GM21390 (cell line): ENCODE data around the gene PLA2G4E.

ENCODE experiments used
- ATAC-seq: cut with Tn5 transposase; IDR thresholded peaks from one replicate; pipeline ENCODE4 v1.9.1; 2021; ENCODE audit not compliant: unreplicated experiment

Gene PLA2G4E

DNA sequence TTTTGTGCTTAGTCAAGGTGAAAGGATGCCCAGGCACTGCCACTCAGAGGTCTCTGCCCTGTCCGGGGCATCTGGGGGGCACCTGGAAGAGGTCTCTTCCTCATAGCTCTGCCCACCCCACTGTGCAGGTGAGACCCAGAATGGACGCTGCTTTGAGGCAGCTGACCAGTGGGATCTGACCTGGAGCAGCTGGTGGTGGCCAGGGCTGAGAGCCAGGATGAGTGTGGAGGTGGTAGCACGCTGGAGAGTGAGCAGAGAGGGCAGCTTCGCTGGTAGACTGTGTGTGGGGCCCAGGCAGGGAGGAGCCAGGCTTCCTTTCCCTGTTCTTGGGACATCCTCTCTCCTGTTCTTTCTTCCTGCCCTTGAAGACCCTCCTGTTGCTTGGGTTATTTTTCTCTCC lies 32.2 kb upstream of the PLA2G4E start:
- ATAC-seq: no peak

GRCh38 chr15:42050484-42051255 lies 29.8 kb upstream of the PLA2G4E start:
- no peak for ATAC-seq

- no peak for ATAC-seq
Measured at GRCh38 chr15:42048821-42049200, 28.0 kb upstream of the PLA2G4E start.

DNA sequence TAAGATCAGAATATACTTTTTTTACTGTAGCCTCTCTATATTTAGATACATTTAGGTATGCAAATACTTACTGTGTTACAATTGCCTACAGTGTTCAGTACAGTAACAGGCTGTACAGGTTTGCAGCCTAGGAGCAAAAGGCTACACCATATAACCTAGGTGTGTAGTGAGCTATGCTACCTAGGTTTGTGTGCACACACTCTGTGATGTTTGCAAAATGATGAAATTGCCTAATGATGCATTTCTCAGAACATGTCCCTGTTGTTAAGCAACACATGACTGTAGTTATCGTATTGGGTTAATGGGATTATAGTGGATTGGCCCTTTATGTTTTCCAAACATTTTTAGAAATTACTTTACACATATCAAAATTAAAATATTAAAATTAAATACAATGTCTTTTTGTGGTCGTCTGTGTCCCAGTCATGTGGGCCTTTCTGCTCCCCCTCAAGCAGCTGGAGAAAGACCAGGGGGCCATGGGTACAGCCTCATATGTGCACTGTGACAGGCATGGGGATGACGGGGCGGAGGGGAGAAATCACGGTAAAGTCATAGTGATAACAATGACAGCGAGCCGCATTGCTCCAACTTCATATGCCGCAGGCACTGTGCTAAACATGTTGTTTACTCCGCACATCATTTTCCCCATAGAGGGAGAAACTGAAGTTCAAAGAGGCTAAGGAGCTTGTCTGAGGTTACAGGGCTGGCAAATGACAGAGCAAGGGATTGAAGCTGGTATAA lies 27.4 kb upstream of the PLA2G4E start:
- ATAC-seq: no peak

DNA sequence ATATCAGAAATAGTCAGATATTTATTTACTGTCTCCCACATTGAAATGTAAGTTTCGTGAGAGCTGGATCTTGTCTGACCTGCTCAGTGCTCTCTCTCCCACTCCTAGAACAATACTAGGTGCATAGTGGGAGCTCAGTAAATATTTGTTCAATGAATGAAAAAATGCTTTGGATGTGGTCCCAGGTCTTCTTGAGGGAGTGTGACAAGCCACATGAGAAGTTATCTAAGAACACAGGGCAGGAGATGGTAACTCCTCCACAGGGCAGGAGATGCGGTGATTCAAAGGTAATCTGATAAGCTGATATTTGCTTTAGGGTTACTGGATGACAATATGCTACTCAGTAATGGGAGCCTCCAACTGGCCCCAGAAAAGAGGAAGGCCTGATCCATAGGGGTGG lies 25.8 kb upstream of the PLA2G4E start:
- ATAC-seq: no peak

GRCh38 chr15:42045211-42045615 lies 24.4 kb upstream of the PLA2G4E start:
- no peak for ATAC-seq

DNA sequence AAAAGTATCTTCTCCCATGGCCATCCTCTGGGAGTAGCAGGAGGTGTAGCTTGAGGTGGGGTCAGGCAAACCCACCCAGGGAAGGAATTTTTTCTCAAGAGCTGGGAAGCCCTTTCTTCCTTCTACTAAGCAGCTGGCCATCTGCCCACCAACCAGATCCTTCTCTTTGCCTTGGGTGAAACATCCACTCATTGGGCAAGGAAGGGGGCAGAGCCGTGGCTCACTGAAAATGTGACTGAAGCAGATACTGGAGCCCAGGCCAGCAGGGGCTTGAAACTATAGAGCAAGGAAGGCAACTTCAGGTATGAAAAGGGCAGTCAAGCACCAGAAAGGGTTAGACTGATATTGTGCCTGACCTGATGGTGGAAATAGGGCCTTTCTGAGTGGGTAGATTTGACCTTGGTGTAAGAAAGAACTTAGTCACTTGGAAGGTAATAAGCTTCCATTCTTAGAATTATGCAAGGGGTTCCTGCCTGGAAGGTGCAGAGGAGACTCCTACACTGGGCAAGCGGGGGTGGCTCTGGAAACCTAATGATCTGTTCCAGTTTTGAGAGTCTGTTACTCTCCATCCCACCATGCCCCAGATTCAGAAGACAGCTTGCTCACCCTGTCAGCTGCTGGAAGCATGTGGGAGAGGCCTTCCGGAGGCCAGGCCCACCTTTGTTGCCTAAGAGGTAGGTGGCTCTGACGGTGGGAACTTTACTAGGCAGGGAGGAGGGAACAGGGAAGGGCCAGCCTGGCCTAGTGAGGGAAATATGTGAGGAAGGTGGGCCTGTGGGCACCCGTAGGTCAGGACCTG lies 22.0 kb upstream of the PLA2G4E start:
- no peak for ATAC-seq

DNA sequence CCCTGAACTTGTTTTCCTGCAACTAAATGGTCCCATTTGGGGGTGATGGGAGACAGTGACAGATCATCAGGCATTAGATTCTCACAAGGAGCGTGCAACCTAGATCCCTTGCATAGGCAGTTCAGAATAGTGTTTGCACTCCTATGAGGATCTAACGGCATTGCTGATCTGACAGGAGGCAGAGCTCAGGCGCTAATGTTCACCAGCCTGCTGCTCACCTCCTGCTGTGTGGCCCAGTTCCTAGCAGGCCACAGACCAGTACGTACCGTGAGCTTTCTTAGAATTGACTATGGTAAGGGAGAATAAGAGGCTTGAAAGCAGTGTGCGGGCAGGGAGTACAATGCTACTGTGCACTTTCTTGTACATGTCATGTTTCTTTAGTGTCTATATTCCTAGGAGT lies 17.6 kb upstream of the PLA2G4E start:
- ATAC-seq: no peak

DNA sequence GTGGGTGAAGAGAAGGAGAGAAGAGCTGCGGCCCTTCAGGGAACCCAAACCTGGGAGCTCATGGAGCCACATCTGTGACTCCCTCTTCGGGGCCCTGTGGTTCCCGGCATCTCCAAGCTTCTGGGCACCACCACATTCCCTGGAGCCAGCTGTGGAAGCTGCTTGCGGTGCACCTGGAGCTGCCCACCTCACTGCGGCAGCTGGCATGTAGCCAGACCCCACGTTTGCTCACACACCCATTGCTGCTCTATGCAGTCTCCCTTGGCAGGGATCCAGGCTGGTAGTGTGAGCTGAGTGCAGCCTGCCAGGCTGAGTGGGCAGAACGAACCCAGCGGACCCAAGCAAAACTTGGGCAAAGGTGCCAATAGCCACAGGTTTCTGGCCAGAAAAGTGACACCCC lies 16.8 kb upstream of the PLA2G4E start:
- ATAC-seq: no peak

DNA sequence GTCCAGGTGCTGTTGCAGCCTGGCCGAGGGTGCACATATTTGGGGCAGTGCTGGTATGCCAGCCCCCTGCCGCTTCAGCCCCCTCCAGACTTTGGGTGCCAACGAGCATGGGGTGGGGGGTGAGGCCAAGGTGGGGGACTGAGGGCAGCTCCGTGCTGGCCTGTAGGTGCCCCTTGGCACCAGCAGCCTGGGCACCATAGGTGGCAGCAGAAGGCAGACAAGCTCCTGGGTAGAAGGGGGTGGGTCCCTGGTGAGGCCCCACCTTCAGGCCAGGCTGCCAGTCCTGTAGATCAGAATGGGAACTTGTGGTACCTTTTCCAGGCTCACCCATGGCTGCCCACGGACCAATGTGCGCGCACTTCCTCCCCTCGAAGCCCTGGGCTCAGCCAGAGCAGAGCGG lies 16.1 kb upstream of the PLA2G4E start:
- no peak for ATAC-seq

DNA sequence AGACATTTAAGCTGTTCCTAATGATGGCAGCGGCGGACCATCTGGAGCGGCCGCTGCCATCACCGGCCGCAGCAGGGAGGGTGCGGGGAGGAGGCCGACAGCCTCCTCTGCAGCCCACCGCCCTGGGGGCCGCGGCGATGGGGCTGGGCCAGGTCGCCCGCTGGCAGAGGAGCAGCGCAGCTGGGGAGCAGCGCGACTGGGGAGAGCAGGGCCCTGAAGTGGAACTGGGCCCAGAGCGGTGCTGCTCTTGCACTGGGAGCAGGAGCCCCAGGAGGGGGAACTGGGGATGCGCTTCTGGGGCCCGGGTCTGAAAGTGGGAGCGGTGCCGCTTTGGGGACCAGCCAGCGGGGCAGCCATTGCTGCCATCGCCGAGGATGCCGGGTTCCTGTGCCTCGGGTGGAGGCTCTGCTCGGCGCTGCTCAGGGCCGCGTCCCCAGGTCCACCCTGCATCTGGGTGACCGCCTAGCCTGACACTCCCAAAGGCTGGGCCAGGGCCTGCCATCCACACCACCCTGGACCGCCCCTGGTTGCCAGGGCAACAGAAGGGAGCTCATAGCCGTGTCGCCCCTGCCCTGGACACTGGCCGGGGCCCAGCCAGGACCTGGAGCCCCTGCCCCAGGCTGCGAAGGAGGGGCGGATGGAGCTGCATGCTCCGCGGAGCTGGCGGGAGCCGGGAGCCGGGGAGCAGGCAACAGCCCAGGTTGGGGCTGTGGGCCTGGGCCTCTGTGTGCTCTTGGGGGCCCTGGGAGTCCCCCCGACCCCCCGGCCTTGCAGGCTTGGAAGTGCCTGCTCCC lies 15.5 kb upstream of the PLA2G4E start:
- ATAC-seq: no peak

- ATAC-seq: no peak
Measured at GRCh38 chr15:42035435-42035761, 14.6 kb upstream of the PLA2G4E start.

GRCh38 chr15:42034628-42035434 lies 14.0 kb upstream of the PLA2G4E start:
- no peak for ATAC-seq

DNA sequence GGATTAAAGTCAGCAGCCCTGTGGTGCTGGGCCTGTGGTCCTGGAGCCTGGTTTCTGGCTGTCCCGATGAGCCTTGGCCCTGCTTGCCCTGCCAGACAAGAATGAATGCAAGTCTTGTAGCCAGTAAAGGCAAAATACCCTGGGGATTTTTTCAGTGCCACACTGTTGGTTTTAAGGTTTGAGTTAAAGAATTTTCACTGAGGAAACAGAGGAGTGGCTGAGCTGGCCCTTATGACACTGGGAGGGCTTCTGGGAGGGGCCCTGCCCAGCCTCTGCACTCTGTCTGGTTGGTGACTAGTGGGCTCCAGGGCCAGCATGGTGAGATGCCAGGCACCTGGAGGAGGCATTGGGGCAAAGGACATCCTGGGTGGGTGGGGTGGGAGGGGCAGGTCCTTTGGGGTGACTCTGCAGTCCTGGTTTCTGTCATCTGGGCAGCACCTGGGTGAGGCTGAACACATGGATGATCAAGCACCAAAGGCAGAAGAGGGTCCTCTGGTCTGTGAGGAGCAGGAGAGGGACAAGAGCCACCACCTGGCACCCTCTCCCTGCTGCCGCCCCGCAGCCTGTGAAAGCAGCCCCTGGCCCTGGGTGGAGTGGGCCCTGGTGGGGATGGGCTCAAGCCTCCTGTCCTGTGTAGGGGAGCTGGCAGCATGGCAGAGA lies 12.5 kb upstream of the PLA2G4E start:
- no peak for ATAC-seq

DNA sequence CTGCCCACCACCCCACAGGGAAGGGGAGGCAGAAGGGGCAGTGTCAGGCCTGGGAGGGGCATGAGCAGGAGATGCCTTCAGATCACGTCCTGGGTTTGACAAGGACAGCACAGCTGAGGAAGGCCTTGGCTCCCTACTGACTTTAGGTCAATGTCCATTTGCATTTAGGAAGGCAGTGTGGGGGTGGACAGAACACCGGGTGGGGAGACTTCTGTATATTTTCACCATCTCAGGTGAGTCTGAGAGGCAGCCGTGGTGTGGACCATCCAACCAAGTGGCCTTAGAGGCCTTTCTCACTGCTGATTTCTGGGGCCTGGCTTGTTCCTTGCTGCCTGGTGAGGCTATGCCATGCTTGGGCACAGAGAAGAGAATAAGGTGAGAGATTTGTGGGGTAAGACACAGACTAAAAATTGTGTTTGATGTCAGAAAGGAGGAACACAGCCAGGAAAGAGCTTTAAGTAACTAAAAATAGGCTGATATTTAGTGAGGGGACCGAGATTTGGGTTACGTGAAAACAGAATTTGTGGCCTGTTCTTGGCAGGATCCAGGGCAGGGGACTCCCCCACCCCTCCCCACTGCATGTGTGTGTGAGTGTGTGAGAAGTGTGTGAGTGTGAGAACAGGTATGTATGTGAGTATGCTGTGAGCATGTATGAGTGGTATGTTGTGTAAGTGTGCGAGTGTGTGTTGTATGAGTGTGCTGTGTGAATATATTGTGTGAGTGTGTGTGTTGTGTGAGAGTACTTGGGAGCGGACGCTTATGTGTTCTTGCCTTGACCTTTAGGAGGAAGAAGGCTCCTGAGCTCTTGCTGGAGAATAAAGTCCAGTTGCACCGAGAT lies 11.8 kb upstream of the PLA2G4E start:
- ATAC-seq: no peak

DNA sequence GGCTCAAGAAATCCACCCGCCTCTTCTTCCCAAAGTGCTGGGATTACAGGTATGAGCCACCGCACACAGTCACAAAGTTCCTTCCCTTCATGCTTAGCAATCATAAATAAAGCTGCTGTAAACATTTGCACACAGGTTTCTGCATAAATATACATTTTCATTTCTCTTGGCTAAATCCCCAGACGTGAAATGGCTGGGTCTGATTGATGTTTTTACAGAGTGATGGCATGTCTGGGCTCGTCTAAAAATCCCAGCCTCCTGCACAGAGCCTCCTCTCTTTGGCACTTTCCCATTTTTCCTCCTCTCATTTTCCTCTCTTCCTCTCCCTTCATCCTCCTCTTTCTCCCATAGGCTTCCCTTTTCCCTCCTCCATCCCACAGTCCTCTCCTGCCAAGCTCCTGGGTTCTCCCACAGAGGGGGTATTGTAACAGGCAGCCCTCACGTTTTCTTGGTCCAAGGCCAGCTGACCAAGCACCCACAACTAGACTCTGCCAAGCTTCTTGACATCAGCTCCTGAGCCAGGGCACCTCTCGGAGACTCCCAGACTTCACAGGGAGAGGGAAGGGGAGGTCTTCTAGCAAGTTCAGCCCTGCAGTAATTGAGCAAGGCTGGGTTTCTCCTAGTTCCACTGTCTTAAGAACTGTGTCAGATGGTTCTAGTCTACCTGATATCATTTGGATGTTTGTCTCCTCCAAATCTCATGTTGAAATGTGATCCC lies 10.5 kb upstream of the PLA2G4E start:
- ATAC-seq: no peak

DNA sequence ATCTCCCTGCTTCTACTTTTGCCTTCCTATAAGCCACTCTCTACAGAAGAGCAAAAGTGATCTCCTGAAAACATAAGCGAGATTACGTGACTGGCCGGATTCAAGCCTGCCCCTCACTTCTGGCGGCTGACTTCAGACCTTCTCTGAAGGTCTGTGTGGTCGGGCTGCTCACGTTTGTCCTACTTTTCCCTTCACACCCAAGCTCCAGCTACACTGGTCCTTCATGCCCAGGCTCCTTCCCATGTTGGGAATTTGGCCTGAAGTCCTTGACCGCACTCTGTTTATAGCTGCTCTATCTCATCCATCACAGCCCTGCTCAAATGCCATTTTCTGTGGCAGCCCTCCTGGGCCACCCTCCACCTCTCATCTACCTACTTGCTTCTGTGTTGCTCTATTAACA lies 6.7 kb upstream of the PLA2G4E start:
- no peak for ATAC-seq

GRCh38 chr15:42024303-42024702 lies 3.5 kb upstream of the PLA2G4E start:
- no peak for ATAC-seq
